ENCODE measurements around the gene ADAM12. TPM values are rescaled to one million over a fixed set of nuclear protein-coding genes. Genes with fewer than 3 reads are reported as not detected.

ADAM12 gene
- polyA plus RNA-seq, 3 donors, result 0.05 TPM; not detected in 2

GRCh38 chr10:125997586-125997985 is 390.7 kb downstream of the ADAM12 start:
- Mint-ChIP-seq H3K4me1 (no peaks in the 10 kb centered on the region), H3K27ac (no peak overlapping the region)
- DNase-seq, result no peak

GRCh38 chr10:125995726-125996304 is 392.5 kb downstream of the ADAM12 start:
- H3K4me2 ChIP-seq (replicated peaks; ENCODE audit: extremely low read depth, low read length, poor library complexity, severe bottlenecking), result no peak overlapping the region
- Mint-ChIP-seq H3K4me1 (no peaks in the 10 kb centered on the region), H3K4me3 (no peak overlapping the region), H3K27ac (no peak overlapping the region), H3K36me3 (no peaks in the 10 kb centered on the region), H3K9me3 (peaks cover 0 to 3% (median 0%) of the 10 kb centered on the region in 7 donors), H3K27me3 (ENCODE audit: low read depth in 3 of 3) (peaks cover 0 to 2% (median 0%) of the 10 kb centered on the region in 3 donors)
- no peak overlapping the region for H3K9ac ChIP-seq (ENCODE audit: insufficient read depth, low read length, poor library complexity, severe bottlenecking)
- no peaks in the 10 kb centered on the region for H3K4me1 ChIP-seq (ENCODE audit: control insufficient read depth in 1 of 2, insufficient read depth in 2 of 2, low read length in 2 of 2)
- TF ChIP-seq CTCF (IDR thresholded peaks at IDR 0.05), result no peak
- peaks cover 0 to 5% of the 10 kb centered on the region in 2 donors for H3K9me3 ChIP-seq (replicated peaks in 1 of 2; ENCODE audit: control insufficient read depth in 1 of 2, insufficient read depth in 1 of 2, low read length in 2 of 2)
- intact Hi-C loops (cut with micrococcal nuclease), result no loop called here
- no peaks in the 10 kb centered on the region for H3K36me3 ChIP-seq (replicated peaks in 1 of 2; ENCODE audit: control insufficient read depth in 1 of 2, insufficient read depth in 2 of 2, low read length in 2 of 2)
- H4K20me1 ChIP-seq (ENCODE audit: insufficient read depth, low read length), result no peaks in the 10 kb centered on the region
- no peak overlapping the region for H2AFZ ChIP-seq (ENCODE audit: insufficient read depth, low read depth, low read length, poor library complexity, severe bottlenecking)
- no peak for DNase-seq
- no CpG with 5 or more reads among the region's 9 CpGs for WGBS (ENCODE audit: insufficient coverage)
- H3K4me3 ChIP-seq (replicated peaks in 1 of 3; ENCODE audit: low read depth in 2 of 3, low read length in 3 of 3), result no peak overlapping the region
- H3K79me2 ChIP-seq (ENCODE audit: insufficient read depth, low read length), result no peaks in the 10 kb centered on the region
- no peak overlapping the region for H3K27ac ChIP-seq (ENCODE audit: low read depth in 1 of 2, low read length in 2 of 2)
- H3K27me3 ChIP-seq (ENCODE audit: control insufficient read depth in 2 of 2, insufficient read depth in 2 of 2, low read length in 2 of 2), result no peaks in the 10 kb centered on the region

More at GRCh38 chr10:125997586-125997985, 390.7 kb downstream of the ADAM12 start:
- no peaks in the 10 kb centered on the region for H3K36me3 ChIP-seq (replicated peaks in 1 of 2; ENCODE audit: control insufficient read depth in 1 of 2, insufficient read depth in 2 of 2, low read length in 2 of 2)
- H3K79me2 ChIP-seq (ENCODE audit: insufficient read depth, low read length), result no peaks in the 10 kb centered on the region
- no peaks in the 10 kb centered on the region for H3K4me1 ChIP-seq (ENCODE audit: control insufficient read depth in 1 of 2, insufficient read depth in 2 of 2, low read length in 2 of 2)
- intact Hi-C loops (cut with micrococcal nuclease), result no loop called here
- no peaks in the 10 kb centered on the region for H3K27me3 ChIP-seq (ENCODE audit: control insufficient read depth in 2 of 2, insufficient read depth in 2 of 2, low read length in 2 of 2)
- WGBS (ENCODE audit: insufficient coverage), result 95% methylated on average over 12 of the region's 12 CpGs
- H3K4me3 Mint-ChIP-seq, result no peak overlapping the region
- no peak overlapping the region for H3K4me3 ChIP-seq (replicated peaks in 1 of 3; ENCODE audit: low read depth in 2 of 3, low read length in 3 of 3)
- H4K20me1 ChIP-seq (ENCODE audit: insufficient read depth, low read length), result no peaks in the 10 kb centered on the region
- H3K9ac ChIP-seq (ENCODE audit: insufficient read depth, low read length, poor library complexity, severe bottlenecking), result no peak overlapping the region
- H3K4me2 ChIP-seq (replicated peaks; ENCODE audit: extremely low read depth, low read length, poor library complexity, severe bottlenecking), result no peak overlapping the region
- no peak for TF ChIP-seq CTCF (IDR thresholded peaks at IDR 0.05)
- H3K36me3 Mint-ChIP-seq, result no peaks in the 10 kb centered on the region
- H3K9me3 Mint-ChIP-seq, result no peaks in the 10 kb centered on the region
- H3K27me3 Mint-ChIP-seq (ENCODE audit: low read depth in 3 of 3), result peaks cover 0 to 2% (median 0%) of the 10 kb centered on the region in 3 donors
- H2AFZ ChIP-seq (ENCODE audit: insufficient read depth, low read depth, low read length, poor library complexity, severe bottlenecking), result no peak overlapping the region
- H3K9me3 ChIP-seq (replicated peaks in 1 of 2; ENCODE audit: control insufficient read depth in 1 of 2, insufficient read depth in 1 of 2, low read length in 2 of 2), result no peaks in the 10 kb centered on the region
- H3K27ac ChIP-seq (ENCODE audit: low read depth in 1 of 2, low read length in 2 of 2), result no peak overlapping the region
